GM12875 (cell line): Measurements from ENCODE around the gene CCDC196.
"Not testable (repeated sequence)": the region's sequence is repeated elsewhere in the genome, so short reads cannot be mapped to it uniquely, and the experiment has no call there.

Experiments used
- H3K4me3 ChIP-seq: one replicate; pipeline ENCODE4 v1.5.1; 2011; ENCODE audit warnings: low read depth, low read length, control low read depth
- TF ChIP-seq, protein P1 (sequence below): IDR thresholded peaks from 2 replicates; pipeline ENCODE4 v1.5.1; 2011; ENCODE audit warnings: low read depth, mild to moderate bottlenecking, control low read depth, inconsistent platforms, low read length, moderate library complexity, borderline replicate concordance; ENCODE audit not compliant: insufficient read depth

The CCDC196 gene

DNA sequence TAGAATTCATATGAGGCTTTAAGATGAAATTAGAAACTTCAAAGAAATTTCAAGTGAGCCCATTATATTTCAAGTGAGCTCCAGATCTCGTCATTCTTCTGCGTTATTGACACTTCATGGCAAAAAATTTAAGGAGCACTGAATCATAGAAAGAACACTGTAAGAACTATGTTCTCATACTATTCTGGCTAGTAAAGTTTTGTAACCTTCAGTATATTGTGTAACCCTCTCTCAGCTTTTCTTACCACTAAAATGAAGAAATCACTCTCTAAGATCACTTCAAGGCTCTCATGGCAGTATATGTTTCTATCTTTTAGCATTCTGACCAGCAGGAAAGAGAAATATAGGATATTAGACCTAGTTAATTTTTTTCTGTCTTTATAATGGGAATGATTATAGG, 28.0 kb downstream of the CCDC196 start:
- TF ChIP-seq, protein P1, sequence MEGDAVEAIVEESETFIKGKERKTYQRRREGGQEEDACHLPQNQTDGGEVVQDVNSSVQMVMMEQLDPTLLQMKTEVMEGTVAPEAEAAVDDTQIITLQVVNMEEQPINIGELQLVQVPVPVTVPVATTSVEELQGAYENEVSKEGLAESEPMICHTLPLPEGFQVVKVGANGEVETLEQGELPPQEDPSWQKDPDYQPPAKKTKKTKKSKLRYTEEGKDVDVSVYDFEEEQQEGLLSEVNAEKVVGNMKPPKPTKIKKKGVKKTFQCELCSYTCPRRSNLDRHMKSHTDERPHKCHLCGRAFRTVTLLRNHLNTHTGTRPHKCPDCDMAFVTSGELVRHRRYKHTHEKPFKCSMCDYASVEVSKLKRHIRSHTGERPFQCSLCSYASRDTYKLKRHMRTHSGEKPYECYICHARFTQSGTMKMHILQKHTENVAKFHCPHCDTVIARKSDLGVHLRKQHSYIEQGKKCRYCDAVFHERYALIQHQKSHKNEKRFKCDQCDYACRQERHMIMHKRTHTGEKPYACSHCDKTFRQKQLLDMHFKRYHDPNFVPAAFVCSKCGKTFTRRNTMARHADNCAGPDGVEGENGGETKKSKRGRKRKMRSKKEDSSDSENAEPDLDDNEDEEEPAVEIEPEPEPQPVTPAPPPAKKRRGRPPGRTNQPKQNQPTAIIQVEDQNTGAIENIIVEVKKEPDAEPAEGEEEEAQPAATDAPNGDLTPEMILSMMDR = no peak
- no peak overlapping the region for H3K4me3 ChIP-seq

DNA sequence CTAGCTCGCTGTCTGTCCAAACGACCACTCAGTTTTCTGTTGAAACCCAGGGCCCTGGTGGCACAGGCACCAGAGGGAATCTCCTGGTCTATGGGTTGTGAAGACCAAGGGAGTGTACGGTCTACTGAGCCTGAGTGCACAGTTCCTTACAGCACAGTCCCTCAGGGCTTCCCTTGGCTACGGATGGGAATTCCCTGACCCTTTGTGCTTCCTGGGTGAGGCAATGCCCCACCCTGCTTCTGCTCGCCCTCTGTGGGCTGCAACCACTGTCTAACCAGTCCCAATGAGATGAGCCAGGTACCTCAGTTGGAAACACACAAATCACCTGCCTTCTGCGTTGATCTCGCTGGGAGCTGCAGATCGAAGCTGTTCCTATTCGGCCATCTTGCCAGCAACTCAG, 44.4 kb downstream of the CCDC196 start:
- no peak overlapping the region for H3K4me3 ChIP-seq
- TF ChIP-seq, protein P1 = no peak

DNA sequence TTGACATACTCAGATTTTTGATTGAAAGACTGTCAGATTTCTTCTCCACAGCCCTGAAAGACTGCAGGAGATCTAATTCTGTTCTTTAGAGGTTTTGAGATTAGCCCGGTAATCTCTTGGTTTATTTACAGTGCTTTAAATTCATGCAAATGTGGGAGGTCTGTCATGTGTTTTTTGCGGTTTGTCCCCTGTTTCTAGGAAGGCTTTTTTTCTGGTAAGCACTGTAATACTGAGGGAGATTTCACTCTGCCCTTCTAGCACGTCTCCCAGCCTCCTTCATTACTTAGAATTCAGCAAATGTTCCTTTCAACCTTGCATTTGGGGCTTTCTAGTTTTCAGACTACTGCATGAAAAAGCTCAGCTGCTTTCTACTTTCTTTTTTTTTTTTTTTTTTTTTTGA, 52.9 kb downstream of the CCDC196 start:
- no peak overlapping the region for H3K4me3 ChIP-seq
- TF ChIP-seq, protein P1 = no peak

DNA sequence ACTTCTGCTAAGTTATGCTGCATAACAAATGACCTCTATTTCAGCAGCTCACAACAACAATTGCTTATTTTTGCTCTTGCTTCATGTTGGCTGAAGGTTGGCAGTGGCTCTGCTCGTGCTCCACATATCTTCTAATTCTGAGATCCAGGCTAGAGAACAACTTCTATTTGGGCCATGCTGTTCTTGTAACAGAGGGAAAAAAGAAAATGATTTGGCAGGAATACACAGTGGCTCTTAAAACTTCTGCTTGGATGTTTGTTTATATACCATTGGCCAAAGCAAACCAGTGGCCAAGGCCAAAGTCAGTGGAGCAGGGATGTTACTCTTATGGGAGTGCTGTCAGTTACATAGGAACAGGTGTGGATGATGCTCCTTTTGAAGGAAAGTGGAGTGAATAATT, 53.9 kb downstream of the CCDC196 start:
- TF ChIP-seq, protein P1 = no peak
- H3K4me3 ChIP-seq = no peak overlapping the region

DNA sequence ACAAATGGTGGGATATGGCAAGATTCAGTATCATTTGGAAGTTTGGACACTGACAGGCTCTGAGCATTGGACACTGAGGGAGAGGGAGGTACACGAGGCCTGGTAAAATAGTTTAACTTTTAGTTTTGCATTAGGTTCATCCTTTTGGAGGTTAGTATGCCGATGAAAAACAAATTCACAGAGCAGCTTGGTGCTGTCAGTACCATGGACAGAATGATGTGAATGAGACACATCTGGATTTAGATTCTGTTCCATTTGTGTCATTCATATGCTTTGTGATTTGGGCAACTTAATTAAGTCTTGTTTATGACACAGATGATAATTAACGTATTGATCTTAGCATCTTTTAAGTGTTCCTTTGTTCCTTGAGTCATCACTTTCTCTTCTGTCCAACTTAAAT, 55.5 kb downstream of the CCDC196 start:
- TF ChIP-seq, protein P1 = no peak

DNA sequence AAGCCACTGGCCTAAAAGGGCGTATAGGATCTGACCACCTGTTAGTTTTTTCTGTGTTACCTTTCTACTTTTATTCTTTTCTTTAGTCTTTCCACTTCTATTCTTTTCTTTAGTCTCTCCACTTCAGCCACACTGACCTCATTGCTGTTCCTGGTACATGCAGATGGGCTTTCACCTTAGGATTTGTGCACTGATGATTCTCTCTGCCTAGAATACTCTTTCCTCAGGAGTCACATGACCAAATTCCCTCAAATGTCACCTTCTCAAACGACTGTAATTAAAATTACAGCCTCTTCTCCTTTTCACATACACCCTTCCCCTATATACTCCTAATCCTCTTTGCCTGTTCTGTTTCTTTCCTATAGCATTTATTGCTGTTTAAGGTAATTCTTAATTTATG, 57.8 kb downstream of the CCDC196 start:
- TF ChIP-seq, protein P1 = no peak

More for the DNA sequence above, 55.5 kb downstream of the CCDC196 start:
- no peak overlapping the region for H3K4me3 ChIP-seq

DNA sequence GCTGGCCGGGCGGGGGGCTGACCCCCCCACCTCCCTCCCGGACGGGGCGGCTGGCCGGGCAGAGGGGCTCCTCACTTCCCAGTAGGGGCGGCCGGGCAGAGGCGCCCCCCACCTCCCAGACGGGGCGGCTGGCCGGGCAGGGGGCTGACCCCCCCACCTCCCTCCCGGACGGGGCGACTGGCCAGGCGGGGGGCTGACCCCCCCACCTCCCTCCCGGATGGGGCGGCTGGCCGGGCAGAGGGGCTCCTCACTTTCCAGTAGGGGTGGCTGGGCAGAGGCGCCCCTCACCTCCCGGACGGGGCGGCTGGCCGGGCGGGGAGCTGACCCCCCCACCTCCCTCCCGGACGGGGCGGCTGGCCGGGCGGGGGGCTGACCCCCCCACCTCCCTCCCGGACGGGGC, 59.0 kb downstream of the CCDC196 start:
- not testable (repeated sequence) for H3K4me3 ChIP-seq

More for the DNA sequence above, 57.8 kb downstream of the CCDC196 start:
- no peak overlapping the region for H3K4me3 ChIP-seq

DNA sequence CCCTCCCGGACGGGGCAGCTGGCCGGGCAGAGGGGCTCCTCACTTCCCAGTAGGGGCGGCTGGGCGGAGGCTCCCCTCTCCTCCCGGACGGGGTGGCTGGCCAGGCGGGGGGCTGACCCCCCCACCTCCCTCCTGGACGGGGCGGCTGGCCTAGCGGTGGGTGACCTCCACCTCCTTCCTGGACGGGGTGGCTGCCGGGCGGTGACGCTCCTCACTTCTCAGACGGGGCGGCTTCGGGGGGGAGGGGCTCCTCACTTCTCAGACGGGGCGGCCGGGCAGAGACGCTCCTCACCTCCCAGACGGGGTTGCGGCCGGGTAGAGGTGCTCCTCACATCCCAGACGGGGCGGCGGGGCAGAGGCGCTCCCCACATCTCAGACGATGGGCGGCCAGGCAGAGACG, 59.6 kb downstream of the CCDC196 start:
- not testable (repeated sequence) for H3K4me3 ChIP-seq
